Measurements from ENCODE around the gene TRIM41.

Gene TRIM41

GRCh38 chr5:181200816-181201215 lies 22.3 kb upstream of the TRIM41 start:
- no peak for DNase-seq (ENCODE audit: low read depth)
- H3K4me3 ChIP-seq (ENCODE audit: low read depth, low read length) = no peak overlapping the region
- TF ChIP-seq CTCF (conservative IDR thresholded peaks at IDR 0.05; ENCODE audit: low read depth, low read length) = no peak

GRCh38 chr5:181203093-181203711 lies 19.9 kb upstream of the TRIM41 start:
- H3K4me3 ChIP-seq (ENCODE audit: low read depth, low read length) = no peak overlapping the region
- no peak for TF ChIP-seq CTCF (conservative IDR thresholded peaks at IDR 0.05; ENCODE audit: low read depth, low read length)
- peak; percentile 57 for DNase-seq (ENCODE audit: low read depth)

- no peak for TF ChIP-seq CTCF (conservative IDR thresholded peaks at IDR 0.05; ENCODE audit: low read depth, low read length)
- H3K4me3 ChIP-seq (ENCODE audit: low read depth, low read length) = no peak overlapping the region
- DNase-seq (ENCODE audit: low read depth) = no peak
These were observed 19.3 kb upstream of the TRIM41 start for GRCh38 chr5:181203777-181204112.

GRCh38 chr5:181204113-181204825 lies 18.8 kb upstream of the TRIM41 start:
- no peak for TF ChIP-seq CTCF (conservative IDR thresholded peaks at IDR 0.05; ENCODE audit: low read depth, low read length)
- DNase-seq (ENCODE audit: low read depth) = no peak
- peak overlapping the region; percentile 23 for H3K4me3 ChIP-seq (ENCODE audit: low read depth, low read length)

- no peak for TF ChIP-seq CTCF (conservative IDR thresholded peaks at IDR 0.05; ENCODE audit: low read depth, low read length)
- DNase-seq (ENCODE audit: low read depth) = no peak
- peak within 1 kb of the TSS; percentile 61 for H3K4me3 ChIP-seq (ENCODE audit: low read depth, low read length)
These were observed 18.0 kb upstream of the TRIM41 start, which contains the start of gene TRIM7 for GRCh38 chr5:181204826-181205760. Gene TRIM7, minus strand, starts transcription at chr5:181205196. Its CDS starts 86 bp downstream, at chr5:181205110.

GRCh38 chr5:181205761-181206649 lies 17.1 kb upstream of the TRIM41 start:
- peak; percentile 46 for DNase-seq (ENCODE audit: low read depth)
- TF ChIP-seq CTCF (conservative IDR thresholded peaks at IDR 0.05; ENCODE audit: low read depth, low read length) = no peak
- peak overlapping the region; percentile 61 for H3K4me3 ChIP-seq (ENCODE audit: low read depth, low read length)

Measured in choroid plexus epithelial cell (primary cell).